Stimulated activated CD8-positive, alpha-beta memory T cell treated with anti-CD3 and anti-CD28 coated beads, Interleukin-12 subunit alpha, Interleukin-12 subunit beta, amount 100 ng/mL, for 24 hours (primary cell): Measurements from ENCODE around the gene ARHGDIG.
"Not testable (repeated sequence)": the region's sequence is repeated elsewhere in the genome, so short reads cannot be mapped to it uniquely, and the experiment has no call there.

ENCODE experiments used
- DNase-seq: peaks from one replicate; pipeline ENCODE4 v3.0.0-alpha.2; 2020; ENCODE audit errors: extremely low read depth

The ARHGDIG gene

GRCh38 chr16:280552-280951 is at the start of gene ARHGDIG:
Gene ARHGDIG (plus strand): TSS chr16:280591. CDS start chr16:280681, 90 bp downstream.
- no peak for DNase-seq

GRCh38 chr16:230949-231348 is 49.4 kb upstream of the ARHGDIG start:
- no peak for DNase-seq

- peak; percentile 87 for DNase-seq
Measured at GRCh38 chr16:234468-235305, 45.7 kb upstream of the ARHGDIG start, which contains the start of gene FAM234A. Gene FAM234A (plus strand): TSS chr16:234821. CDS start chr16:254414, 19,593 bp downstream.

- DNase-seq = no peak
Measured at GRCh38 chr16:239948-240277, 40.5 kb upstream of the ARHGDIG start.

GRCh38 chr16:240559-240958 is 39.8 kb upstream of the ARHGDIG start:
- DNase-seq = no peak

- no peak for DNase-seq
Measured at GRCh38 chr16:242281-242680, 38.1 kb upstream of the ARHGDIG start.

GRCh38 chr16:243348-243747 is 37.0 kb upstream of the ARHGDIG start:
- no peak for DNase-seq

GRCh38 chr16:245105-245504 is 35.3 kb upstream of the ARHGDIG start:
- no peak for DNase-seq

GRCh38 chr16:247027-247426 is 33.4 kb upstream of the ARHGDIG start:
- no peak for DNase-seq

GRCh38 chr16:249431-249830 is 31.0 kb upstream of the ARHGDIG start:
- no peak for DNase-seq

- no peak for DNase-seq
Measured at GRCh38 chr16:252366-253337, 27.7 kb upstream of the ARHGDIG start.

- no peak for DNase-seq
Measured at GRCh38 chr16:253833-254232, 26.6 kb upstream of the ARHGDIG start.

- DNase-seq = no peak
Measured at GRCh38 chr16:254461-254860, 25.9 kb upstream of the ARHGDIG start.

GRCh38 chr16:255183-255582 is 25.2 kb upstream of the ARHGDIG start:
- DNase-seq = no peak

- DNase-seq = not testable (repeated sequence)
Measured at GRCh38 chr16:258091-258490, 22.3 kb upstream of the ARHGDIG start.

GRCh38 chr16:259226-259625 is 21.2 kb upstream of the ARHGDIG start:
- no peak for DNase-seq

GRCh38 chr16:259814-260253 is 20.6 kb upstream of the ARHGDIG start:
- DNase-seq = no peak

GRCh38 chr16:260326-260725 is 20.1 kb upstream of the ARHGDIG start:
- DNase-seq = no peak

- DNase-seq = no peak
Measured at GRCh38 chr16:261031-261691, 19.2 kb upstream of the ARHGDIG start.

- DNase-seq = no peak
Measured at GRCh38 chr16:262121-262745, 18.2 kb upstream of the ARHGDIG start.

- DNase-seq = no peak
Measured at GRCh38 chr16:263182-263774, 17.1 kb upstream of the ARHGDIG start.
